SKM-1 treated with dmso at 0.1 percent for 144 hours (cell line): Measurements from ENCODE around the gene ITGB7.

Source experiments
- DNase-seq: peaks from one replicate; lab custom pipeline; 2025; ENCODE audit not compliant: unreplicated experiment; lab: John Stamatoyannopoulos, UW

The ITGB7 gene

DNA sequence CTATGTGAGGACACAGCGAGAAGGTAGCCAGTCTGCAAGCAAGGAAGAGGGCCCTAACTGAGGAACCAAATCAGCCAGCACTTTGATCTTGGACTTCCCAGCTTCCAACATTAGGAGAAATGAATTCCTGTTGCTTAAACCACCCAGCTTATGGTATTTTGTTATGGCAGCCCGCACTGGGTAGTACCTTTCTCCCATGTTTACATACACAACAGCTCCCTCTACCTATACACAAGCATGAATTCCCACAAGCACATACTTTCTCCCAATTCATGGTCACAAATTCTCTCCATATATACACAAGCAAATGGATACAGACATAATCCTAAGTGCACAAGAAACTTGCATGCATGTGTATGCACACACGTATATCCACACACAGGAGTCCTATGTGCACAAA, 7.4 kb downstream of the ITGB7 start:
- DNase-seq = no peak

DNA sequence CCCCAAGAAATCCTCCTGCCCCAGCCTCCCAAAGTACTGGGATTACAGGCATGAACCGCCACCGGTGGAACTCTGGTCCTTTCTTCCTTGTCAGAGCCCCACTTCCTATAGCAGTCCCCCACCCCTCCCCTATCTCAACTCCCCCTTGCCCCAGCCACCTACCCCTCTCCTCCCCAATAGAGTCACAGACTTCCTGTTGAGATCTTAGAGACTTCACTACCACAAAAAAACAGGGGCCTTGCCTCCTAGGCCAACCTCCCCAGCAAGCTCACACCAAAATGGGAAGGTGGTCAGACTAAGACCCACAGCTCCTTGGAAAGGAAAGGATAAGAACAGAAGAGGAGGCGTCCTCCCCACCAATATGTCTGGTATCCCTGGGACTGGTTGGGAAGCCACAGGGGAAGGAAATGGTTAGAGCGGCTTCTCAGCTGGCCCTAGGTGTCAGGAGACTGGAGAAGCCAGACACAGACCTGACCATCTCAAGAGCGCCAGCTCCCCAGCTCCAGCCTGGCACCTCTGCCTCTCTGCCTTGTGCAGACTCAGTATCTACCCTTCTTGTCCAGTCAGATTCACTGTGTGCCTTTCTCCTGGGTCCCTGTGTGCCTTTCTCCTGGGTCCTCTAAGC, 8.5 kb downstream of the ITGB7 start:
- no peak for DNase-seq

DNA sequence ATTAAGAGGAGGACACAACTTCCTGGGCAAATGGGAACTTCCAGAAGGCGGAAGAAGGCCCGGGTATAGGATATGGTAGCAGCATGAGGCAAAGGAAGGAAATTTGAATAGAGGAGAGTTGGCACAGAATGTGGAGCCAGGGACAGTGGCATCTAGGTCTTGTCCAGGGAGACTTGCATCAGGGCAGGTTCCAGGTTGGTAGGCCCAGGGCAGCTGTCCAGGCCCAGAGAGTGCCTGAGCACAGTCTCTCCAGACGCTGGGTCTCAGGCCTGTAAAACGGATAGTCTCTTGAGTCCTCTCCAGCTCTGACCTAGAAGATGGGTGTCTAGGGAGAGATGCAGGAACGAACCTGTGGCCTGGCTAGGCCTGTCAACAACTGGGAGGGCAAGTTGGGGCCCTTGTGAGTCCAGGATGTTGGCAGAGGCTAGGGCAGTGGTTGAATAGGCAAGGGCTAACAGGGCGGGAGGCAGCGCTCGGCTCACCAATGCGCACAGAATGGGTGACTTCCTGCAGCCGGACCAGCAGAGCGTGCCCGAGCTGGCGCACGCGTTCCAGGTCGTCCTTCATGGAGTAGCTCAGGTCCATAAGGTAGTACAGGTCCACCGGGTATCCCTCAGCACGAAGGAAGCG, 9.9 kb downstream of the ITGB7 start:
- DNase-seq = no peak

DNA sequence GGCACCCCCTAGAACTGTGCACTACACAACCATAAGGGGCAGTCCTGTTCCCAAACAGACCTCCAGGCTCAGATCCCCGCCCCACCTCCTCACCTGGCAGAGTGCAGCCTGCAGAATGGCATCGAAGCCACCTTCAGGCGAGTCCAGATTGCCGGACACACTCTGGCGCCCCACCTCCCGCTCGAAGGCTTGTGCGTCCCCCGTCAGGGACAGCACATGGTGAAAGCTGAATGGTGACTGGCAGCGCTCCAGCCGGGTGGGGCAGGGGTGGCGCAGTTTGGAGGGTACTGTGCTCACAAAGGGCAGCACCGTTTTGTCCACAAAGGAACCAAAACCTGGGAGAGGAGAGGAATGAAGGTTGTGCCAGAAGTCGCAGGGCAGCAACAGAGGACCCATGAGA, 10.6 kb downstream of the ITGB7 start:
- DNase-seq = no peak

DNA sequence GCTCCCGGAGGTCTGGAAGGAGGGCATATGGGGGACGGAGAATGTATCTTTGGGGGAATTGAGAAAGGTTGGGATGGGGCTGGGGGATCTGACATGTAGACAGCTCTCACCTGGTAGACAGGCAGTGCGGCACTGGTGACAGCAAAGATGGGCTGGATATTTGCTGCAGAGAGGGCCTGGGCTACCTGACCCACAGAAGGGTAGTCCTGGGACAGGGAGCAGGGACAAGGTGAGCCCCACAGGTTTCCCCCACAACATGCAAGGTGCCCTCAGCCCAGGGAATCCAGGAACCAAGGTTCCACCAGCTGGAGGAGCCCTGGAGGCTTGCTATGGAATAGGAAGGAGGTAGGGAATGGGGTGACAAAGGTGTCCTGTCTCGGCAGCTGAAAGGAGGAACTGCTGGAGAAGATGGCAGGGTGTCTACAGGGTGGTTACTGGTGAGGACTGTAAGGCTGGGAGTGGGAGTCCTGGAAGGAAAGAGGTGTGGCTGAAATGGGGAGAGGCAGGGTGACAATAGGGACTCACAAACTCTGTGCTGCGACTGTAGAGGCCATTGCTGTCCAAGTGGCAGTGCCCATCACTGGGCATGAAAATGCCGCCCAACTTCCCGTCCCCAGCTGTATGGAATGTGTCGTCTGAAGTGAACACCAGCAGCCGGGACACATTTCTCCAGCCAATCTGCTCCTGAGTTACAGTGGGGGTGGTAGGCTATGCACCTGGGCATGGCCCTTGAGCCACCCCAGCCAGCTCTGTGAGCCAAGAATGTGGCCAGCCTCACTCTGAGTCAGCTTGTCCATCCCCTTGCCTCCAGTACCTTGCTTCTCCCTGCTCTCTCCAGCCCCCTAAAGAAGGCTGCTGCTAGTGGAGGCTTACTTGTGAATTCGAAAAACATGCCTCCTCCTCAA, 11.3 kb downstream of the ITGB7 start:
- DNase-seq = no peak

DNA sequence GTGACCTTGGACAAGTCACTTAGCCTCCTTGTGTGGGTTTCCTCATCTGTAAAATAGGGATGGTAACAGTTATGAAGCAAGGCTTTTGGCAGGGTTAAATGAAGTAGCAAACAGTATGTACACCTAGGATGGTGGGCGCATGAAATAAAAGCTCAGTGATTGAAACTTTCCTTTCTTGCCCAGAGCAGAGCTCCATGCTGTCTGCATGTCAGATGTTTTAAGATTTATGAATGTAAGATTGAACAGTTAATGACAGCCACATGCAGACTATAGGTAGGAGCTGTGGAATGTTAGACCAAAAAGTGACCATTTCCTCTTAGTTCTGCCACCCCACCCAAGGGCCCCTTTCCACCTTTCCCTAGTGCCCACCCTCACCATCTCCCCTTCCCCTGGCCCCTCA, 12.1 kb downstream of the ITGB7 start:
- no peak for DNase-seq

DNA sequence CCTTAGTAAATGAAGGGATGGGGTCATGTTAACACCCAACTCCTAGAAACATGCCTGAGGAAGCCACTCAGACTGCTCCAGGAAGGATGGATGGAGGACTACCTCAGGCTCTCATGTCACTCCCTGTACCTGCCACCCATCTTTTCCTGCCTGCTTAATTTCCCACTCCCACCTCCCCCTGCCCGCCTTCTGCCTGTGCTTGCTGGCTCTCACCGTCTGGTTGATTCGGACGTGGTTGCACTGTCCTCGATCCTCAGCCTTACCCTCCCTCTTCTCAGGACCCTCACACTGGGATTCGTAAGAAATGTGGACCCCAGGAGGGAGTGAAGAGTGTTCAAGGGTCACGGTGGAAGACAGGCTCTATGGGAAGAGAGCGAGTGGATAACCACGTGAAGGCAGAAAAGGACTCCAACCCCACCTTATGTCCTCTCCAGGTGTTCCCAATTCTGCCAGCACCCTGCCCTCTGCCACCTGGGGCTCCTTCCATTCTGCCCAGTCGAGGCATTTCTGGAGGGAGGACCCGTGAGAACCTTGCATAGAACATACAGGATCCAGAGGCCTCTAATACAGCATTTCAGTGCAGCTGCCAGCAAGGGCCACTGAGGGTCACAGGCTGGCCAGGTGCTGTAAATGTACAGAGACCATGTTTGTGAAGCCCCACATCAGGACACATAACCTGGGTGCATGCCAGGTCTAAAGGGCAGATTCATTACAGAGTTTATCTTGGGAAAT, 12.9 kb downstream of the ITGB7 start:
- no peak for DNase-seq

DNA sequence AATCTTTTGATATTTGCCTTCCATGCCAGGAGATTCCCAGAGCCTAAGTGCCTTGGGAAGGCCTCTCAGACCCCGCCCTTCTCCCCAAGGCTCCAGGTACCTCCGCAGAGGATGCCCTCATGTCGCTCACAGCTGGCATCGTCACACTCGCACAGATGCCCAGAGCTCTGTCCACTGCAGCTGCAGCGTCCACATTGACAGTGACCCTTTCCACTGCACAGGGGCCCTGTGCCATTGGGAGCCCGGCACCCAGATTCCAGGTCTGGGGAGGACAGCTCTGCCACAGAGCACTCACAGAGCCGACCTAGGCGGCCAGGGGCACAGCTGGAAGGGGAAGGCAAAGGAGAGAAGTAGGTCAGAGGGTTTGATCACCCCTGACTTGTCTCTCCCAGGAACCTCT, 14.0 kb downstream of the ITGB7 start:
- no peak for DNase-seq

DNA sequence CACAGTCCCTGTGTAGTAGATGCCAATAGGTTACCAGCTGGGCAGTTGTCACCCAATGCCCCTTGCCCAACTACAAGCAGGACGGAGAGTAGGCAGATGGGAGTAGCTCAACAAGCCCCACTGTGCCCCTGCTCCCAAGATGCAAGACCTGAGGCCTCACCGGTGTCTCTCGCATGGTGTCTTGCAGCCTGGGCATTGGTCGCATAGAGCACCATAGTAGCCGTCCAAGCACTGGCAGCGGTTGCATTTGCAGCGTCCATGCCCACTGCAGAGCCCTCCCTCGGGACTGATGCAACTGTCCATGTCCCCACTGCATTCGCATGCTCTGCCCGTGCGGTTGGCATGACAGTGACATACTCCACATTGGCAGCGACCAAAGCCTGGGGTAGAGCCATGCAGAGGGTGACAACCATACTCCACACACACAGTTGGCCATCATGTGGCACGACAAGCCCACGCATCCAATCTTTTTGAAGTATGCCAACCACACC, 14.5 kb downstream of the ITGB7 start:
- no peak for DNase-seq

DNA sequence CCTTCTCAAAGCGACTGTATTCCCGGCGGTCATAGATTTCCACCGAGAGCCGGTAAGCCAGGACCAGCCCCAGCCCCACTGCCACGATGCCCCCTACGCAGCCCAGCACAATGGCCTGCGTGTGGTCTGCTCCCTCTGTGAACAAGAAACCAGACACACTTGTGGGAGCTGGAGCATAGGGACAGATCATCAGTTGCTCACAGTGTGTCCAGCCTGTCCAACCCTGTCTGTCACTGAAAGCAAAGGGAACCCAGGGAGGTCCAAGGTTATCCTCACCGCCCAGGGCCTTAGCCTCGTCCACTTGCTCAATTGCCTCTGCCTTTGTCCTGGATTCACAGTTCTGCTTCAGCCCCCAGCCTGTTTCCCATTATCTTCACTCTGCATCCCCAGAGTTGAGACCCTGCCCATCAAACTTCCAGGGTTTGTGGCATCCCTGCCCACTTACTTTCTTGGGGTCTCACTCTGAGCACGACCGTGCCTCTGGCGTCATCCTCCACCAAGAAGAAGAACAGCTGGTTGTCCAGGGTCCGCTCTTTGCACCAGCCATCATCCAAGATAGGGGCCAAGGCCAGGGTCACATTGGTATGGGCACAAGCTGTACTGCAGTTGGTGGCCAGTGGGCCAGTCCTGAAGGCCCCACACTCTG, 15.0 kb downstream of the ITGB7 start:
- DNase-seq = no peak

DNA sequence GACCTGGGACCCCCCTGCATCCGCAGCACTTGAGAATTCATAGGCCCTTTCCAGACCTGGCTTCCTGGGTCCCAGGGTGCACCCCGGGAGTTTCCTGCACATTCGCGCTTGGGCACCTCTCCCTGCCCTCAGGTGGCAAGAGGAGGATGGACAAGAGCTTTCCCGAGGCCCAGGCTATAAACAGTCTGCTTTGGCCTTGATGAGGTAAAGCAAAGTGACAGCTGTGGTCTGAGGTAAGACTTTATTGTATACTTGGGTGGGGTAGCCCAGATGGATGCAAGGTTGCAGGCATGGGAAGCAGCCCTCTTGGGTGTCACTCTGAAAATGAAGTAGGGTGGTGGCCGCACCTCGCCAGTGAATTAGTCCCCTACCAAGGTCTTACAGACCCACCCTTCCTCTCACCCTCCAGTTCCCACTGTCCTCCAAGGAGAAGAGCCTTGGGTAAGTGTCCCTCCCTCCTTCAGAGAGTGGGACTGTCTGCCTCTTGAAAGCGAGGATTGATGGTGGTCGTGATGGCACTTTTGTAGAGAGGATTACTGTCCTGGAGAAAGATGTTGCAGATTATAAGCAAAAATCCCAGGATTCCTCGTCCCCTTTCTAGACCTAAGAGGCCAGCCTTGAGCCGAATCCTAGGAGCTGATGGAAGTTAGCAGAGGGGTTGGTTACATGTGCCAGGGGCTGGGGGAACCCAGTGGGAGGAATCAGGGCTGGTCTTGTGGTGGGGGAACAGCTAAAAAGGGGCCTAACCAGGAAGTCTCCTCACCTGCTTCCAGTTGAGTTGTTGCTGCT, 15.8 kb downstream of the ITGB7 start:
- DNase-seq = no peak

DNA sequence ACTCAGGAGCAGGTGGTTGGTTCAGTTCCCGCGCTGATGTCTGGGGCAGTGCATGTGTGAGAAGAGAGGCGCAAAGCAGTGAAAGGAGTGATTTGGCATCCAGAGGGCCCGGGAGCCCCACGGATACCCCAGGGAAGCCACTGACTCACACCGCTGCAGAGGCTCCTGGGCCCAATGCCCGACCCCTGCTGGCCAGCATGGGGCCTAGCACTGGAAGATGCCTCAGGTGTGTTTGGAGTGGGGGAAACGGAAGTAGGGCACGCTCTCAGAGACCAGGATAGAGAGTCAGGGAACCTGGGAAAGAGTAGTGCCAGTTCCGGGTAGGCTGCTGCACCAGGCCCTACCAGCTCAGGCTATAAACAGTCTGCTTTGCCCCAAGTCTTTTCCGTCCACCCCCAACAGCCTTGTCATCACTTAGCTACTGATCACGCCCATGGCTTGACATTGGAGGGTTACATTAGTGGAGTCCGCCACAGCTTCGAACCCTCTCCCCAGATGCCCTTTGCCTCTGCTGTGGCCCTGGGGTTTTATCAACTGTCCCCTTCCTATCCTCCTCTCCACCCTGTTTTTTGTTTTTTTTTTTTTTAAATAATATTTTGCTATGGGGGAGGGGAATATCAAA, 16.8 kb downstream of the ITGB7 start:
- no peak for DNase-seq

DNA sequence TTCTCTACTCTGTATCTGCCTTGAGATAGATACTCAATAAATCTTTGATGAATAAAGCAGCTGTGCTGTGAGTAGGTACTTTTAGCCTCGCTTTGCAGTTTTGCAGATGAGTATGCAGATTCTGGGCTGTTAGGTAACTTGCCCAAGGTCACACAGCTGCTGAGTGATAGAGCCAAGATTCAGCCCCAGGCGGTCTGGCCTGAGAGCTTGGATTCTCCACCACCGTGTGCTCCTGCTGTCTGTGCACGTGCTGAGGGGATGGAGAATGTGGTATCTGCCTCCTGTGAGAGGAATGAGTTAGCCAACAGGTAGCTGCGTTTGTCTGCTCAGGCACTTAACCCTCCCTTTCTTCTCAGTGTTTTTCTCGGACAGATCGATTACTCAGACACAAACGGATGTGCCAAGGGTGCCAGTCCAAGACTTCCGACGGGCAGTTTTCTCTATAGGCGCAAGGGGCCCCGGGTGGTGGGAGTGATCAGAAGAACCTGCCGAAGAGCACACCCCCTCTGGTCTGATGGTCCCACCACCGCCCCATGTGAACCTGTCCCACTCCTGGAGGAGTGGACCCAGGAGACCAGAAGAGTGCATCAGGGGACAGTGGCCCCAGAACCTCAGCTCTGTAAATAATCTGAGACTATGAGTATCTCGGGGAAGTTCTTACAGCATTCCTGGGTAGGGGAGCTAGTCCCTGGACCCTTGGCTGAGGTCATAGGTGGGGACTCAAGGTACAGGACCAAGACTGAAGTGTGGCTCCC, 19.7 kb downstream of the ITGB7 start:
- DNase-seq = no peak

DNA sequence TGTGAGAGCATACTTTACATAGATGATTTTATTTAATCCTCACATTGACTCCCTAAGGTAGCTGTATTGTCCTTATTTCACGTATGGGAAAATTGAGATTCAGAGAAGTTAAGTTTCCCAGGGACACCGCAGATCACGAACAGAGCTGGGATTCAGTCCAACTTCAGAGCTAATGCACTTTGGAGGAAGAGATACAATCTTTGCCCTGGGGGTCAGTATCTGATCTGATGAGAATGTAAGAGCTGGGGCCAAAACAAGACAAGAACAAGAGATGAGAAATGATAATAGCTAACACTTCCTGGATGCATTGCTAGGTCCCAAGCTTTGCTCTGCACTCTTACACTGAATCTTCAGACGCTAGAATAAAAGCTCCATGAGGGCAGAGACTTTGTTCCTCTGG, 20.3 kb downstream of the ITGB7 start:
- DNase-seq = no peak

DNA sequence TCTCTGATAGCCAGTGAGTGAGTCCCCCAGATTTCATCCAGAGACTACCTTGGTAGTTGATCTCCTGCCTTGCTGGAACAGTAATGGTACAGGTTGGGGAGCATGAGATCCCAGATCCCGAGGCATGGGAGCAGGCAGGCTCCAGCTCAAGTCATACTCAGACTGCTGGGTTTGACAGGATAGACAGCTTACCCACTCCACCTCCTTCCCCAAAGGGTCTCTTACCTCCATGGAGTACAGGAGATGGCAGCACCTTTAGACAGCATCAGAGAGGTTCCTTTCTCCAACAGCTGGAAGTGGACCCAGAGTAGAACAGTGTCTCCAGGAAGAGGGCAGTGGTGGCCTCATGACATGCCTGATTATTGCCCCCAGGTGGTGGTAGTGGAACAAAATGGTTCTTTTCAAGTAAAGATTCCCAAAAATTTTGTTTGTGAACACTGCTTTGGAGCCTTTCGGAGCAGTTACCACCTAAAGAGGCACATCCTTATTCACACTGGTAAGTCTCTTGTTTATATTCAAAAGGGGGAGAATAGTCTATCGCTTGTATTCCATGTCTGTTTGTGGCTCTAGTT, 21.4 kb downstream of the ITGB7 start:
- no peak for DNase-seq

DNA sequence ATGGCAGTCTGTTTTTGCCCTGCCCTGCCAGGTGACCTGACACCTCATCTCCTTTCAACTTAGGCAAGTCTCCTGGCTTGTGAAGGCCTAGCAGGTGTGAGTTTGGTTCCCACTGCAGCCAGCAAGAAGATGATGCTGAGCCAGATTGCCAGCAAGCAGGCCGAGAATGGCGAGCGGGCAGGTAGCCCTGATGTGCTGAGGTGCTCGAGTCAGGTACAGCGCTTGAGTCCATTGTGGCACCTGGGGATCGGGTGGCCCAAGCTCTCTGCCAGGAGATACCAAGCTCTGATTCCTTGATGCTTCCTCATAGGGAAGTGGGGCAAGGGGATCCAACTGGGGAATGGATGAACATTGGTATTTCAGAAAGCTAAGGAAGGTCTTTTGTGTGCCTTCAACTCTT, 22.2 kb downstream of the ITGB7 start:
- DNase-seq = no peak

DNA sequence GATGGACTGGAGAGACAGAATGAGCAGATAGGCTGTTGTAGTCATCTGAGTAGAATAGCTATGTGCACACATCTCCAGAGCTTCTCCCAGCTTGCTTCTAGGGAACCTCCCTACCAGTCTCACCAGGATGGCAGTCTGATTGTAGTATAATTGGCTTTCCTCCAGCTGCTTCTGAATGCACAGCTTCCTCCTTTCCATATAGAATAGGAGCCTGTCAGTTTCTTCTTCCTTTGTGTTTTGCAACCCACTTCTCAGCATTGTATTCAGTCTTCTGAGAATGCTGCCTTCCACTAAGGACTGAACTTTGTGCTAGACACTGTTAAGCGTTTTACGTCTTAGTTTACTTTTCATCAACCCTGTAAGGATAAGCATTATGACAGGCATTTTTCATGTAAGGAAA, 24.1 kb downstream of the ITGB7 start:
- no peak for DNase-seq

DNA sequence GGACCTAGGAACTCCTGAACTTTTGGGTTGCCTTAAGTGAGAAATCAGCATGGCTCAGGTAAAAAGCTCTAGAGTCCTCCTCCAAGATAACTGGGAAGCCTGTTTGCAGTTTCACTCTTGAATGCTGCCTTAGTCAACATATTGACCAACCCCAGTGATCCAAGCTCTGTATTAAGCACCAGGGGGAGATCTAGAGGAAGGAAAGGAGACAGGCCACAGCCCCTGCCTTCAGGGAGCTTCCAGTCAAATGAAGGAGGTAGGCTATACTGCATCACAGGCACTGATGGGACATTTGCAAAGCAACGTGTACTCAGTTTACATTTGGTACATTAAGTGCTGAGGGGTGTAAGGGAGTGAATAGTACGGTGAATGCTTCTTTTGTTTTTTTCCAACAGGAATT, 25.1 kb downstream of the ITGB7 start:
- DNase-seq = no peak
